Stimulated activated CD8-positive, alpha-beta memory T cell treated with anti-CD3 and anti-CD28 coated beads, Interleukin-15, amount 100 ng/mL, for 48 hours (primary cell): Measurements from ENCODE around the gene FOXK1.

ENCODE experiments used
- DNase-seq, 2 donors: peaks; one replicate each; pipeline ENCODE4 v3.0.0-alpha.2; 2020; ENCODE audit warnings: low read depth in 2 of 2

The FOXK1 gene

GRCh38 chr7:4722960-4723630, 41.0 kb downstream of the FOXK1 start:
- no peak for DNase-seq

- no peak for DNase-seq
Observed at GRCh38 chr7:4724648-4725013, 42.5 kb downstream of the FOXK1 start.

GRCh38 chr7:4725014-4725849, 43.1 kb downstream of the FOXK1 start:
- peak; percentile 45 to 65 for DNase-seq

- DNase-seq = no peak
Observed at GRCh38 chr7:4725850-4726450, 43.9 kb downstream of the FOXK1 start.

DNA sequence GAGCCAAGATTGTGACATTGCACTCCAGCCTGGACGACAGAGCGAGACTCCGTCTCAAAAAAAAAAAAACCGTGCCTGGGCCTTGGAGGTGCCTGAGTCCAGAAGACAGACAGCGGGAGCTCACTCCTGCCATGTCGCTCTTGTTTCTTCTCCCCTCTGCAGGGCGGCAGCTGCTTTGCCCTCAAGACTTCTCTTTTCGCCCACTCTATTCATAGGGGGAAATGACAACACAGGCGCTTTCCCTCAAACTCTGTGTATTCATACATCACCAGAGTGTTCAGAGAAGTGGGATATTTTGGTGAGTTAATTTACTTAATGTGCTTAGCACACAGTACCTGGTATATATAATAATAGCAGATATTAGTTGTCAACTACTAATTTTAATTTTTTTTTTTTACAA, 44.5 kb downstream of the FOXK1 start:
- no peak for DNase-seq

DNA sequence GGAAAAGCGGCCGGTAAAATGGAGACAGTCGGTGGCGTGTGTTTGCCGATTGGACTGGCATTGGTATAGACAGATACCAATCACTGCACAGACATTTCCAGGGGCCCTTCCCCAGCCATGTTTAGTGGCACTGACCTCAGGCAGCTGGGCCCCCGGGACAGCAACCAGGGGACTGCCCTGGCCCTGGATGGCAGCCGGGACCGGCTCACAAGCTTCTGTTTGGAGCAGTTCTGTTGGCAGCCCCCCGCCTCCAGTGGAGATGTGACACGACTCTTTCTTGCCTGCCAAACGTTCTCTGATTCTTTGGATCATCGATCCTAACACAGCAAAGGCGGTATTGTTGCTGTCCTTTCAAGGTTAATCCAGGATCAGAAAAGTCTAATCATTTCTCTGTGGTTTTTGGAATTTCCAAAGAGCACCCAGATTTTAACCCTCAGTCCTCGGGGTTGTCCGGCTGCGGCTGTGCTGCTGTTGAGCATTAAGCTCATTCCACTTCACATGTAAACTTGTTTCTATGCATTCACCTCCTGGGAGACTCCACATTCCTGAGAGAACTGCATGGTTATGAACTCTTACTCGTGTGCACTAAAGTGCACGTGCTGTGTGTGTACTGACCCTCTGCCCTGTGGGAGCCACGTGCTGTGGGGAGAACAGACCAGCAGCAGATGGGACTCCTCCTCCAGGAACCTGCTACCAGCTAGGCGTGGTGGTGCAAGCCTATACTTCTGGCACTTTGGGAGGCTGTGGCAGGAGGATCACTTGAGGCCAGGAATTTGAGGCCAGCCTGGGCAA, 46.0 kb downstream of the FOXK1 start:
- no peak for DNase-seq

DNA sequence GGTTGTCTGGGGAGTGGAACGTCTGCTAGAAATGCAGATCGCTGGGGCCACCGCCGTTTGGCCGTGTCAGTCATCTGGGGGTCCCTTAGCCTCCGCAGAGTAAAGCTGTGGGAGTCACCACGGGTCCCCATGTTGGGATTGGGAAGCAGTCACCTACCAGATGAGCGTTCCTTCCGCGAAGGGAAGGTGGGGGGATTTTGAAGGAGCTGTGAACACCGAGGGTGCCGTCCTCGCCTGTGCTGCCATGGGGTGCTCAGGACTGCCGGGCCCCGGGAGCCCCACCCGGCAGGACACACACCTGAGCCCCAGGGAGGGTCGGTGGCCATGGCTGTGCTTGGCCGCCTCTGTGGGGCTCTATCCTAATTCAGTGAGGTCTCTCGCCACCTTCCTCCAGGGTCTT, 47.2 kb downstream of the FOXK1 start:
- no peak for DNase-seq

- DNase-seq = no peak
Observed at GRCh38 chr7:4730276-4730675, 48.2 kb downstream of the FOXK1 start.

- DNase-seq = no peak
Observed at GRCh38 chr7:4730971-4731370, 48.9 kb downstream of the FOXK1 start.

- DNase-seq = no peak
Observed at GRCh38 chr7:4731803-4732202, 49.7 kb downstream of the FOXK1 start.

DNA sequence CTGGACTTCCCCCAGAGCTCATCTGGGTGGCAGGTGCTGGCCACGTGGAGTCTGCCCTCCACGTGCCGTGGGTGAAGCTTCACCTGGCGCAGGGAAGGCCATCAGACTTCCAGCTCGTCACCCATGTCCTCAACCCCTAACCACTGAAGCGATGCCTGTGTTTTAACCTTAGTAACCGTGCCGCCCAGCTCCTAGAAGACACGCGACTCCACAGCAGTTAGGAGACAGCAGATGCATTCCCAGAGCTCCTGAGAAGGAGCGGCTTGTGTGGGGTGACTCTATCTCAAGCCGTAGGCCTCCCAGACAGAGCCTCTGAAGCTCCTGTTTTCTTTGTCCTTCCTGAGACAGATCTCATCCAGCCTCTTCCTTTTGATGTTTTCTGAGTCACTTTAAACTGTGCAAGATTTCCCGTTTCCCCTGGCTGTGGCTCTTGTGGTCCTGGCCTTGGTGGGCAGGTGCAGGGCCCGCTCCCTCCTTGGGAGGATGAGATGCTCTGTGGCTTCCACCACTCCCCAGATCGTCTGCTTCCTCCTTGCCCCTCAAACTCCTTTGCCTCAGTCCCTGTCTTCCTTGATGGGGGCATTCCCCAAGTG, 51.9 kb downstream of the FOXK1 start:
- DNase-seq = no peak

GRCh38 chr7:4734587-4735345, 52.7 kb downstream of the FOXK1 start:
- no peak for DNase-seq

GRCh38 chr7:4737300-4737699, 55.2 kb downstream of the FOXK1 start:
- no peak for DNase-seq

- no peak for DNase-seq
Observed at GRCh38 chr7:4738711-4739527, 56.8 kb downstream of the FOXK1 start.

- no peak for DNase-seq
Observed at GRCh38 chr7:4739528-4739992, 57.5 kb downstream of the FOXK1 start.

DNA sequence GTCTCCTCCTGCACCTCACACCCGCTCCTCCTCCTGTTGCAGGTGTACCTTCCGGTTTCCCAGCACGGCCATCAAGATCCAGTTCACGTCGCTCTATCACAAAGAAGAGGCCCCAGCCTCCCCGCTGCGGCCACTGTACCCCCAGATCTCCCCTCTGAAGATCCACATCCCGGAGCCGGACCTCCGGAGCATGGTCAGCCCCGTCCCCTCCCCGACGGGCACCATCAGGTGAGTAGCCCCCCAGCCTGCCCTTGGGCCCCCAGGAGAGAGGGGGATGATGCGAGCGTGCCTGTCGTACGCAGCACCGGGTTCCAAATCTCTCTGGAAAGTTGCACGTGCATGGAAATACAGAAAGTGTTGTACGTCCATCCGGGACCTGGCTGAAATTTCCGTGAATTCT, 58.7 kb downstream of the FOXK1 start:
- DNase-seq = no peak

GRCh38 chr7:4742051-4742573, 60.0 kb downstream of the FOXK1 start:
- no peak for DNase-seq

GRCh38 chr7:4742852-4743251, 60.8 kb downstream of the FOXK1 start:
- DNase-seq = no peak

GRCh38 chr7:4744391-4745264, 62.5 kb downstream of the FOXK1 start:
- DNase-seq = peak; percentile 51 to 63
